ENCODE results near the gene PSMB7. TPM values are rescaled to one million over a fixed set of nuclear protein-coding genes. Genes with fewer than 3 reads are reported as not detected.

PSMB7 gene
- total RNA-seq, 1 experiment from 2014 or later = 264 TPM

- no peaks in the 10 kb centered on the region for H3K27me3 Mint-ChIP-seq (ENCODE audit: insufficient read depth, unreplicated experiment)
- no TSS peak for BruUV-seq (replicated peaks)
- no peak for DNase-seq (ENCODE audit: unreplicated experiment)
- no peak overlapping the region for H3K4me3 Mint-ChIP-seq (ENCODE audit: unreplicated experiment)
- no peak overlapping the region for H3K27ac Mint-ChIP-seq (ENCODE audit: low read depth, unreplicated experiment)
- no peaks in the 10 kb centered on the region for H3K9me3 Mint-ChIP-seq (ENCODE audit: unreplicated experiment)
- TF ChIP-seq, protein P1, sequence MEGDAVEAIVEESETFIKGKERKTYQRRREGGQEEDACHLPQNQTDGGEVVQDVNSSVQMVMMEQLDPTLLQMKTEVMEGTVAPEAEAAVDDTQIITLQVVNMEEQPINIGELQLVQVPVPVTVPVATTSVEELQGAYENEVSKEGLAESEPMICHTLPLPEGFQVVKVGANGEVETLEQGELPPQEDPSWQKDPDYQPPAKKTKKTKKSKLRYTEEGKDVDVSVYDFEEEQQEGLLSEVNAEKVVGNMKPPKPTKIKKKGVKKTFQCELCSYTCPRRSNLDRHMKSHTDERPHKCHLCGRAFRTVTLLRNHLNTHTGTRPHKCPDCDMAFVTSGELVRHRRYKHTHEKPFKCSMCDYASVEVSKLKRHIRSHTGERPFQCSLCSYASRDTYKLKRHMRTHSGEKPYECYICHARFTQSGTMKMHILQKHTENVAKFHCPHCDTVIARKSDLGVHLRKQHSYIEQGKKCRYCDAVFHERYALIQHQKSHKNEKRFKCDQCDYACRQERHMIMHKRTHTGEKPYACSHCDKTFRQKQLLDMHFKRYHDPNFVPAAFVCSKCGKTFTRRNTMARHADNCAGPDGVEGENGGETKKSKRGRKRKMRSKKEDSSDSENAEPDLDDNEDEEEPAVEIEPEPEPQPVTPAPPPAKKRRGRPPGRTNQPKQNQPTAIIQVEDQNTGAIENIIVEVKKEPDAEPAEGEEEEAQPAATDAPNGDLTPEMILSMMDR (IDR thresholded peaks at IDR 0.05; ENCODE audit: unreplicated experiment) = no peak
- intact Hi-C loops (cut with micrococcal nuclease) = no loop called here
- POLR2A ChIA-PET = interaction anchor here (1.0 kb wide), 1 partner anchor 13 kb away, joined by 3 read pairs; no protein-coding TSS in a partner anchor
- H3K36me3 Mint-ChIP-seq (ENCODE audit: insufficient read depth, unreplicated experiment) = peaks cover 78% of the 10 kb centered on the region
- CTCF ChIA-PET = no interaction called here
- no peaks in the 10 kb centered on the region for H3K4me1 Mint-ChIP-seq (ENCODE audit: insufficient read depth, unreplicated experiment)
These were observed 66.9 kb downstream of the PSMB7 start for GRCh38 chr9:124348363-124348762.

DNA sequence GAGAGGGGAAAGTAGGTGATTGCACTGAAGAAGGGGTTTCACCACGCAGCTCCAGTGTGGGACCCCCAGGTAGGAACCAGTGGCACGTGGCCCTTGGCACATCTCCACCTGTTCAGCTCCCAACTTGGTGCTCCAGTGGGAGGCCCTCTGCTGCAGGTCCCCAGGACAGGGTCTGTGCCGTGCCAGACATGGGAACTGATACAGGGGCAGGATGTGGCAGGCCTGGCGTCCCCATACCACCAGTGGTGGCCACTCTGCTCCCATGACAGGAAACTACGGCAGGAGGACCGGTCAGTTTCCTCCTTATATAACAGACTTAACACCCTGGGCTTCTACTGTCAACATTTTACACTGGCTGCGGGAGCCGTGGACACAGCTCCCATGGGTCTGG is 67.3 kb downstream of the PSMB7 start:
- no peak for DNase-seq (ENCODE audit: unreplicated experiment)
- ChIA-PET POLR2A (interaction anchor here (1.0 kb wide), 1 partner anchor 13 kb away, joined by 3 read pairs; no protein-coding TSS in a partner anchor), CTCF (interaction anchor here (0.6 kb wide), 1 partner anchor 18 kb away, joined by 3 read pairs; no protein-coding TSS in a partner anchor)
- Mint-ChIP-seq H3K4me3 (ENCODE audit: unreplicated experiment) (no peak overlapping the region), H3K9me3 (ENCODE audit: unreplicated experiment) (no peaks in the 10 kb centered on the region), H3K36me3 (ENCODE audit: insufficient read depth, unreplicated experiment) (peaks cover 78% of the 10 kb centered on the region), H3K27me3 (ENCODE audit: insufficient read depth, unreplicated experiment) (no peaks in the 10 kb centered on the region), H3K4me1 (ENCODE audit: insufficient read depth, unreplicated experiment) (peaks cover 2% of the 10 kb centered on the region), H3K27ac (ENCODE audit: low read depth, unreplicated experiment) (no peak overlapping the region)
- TF ChIP-seq, protein P1 (IDR thresholded peaks at IDR 0.05; ENCODE audit: unreplicated experiment) = no peak
- intact Hi-C loops (cut with micrococcal nuclease) = no loop called here
- no TSS peak for BruUV-seq (replicated peaks)

DNA sequence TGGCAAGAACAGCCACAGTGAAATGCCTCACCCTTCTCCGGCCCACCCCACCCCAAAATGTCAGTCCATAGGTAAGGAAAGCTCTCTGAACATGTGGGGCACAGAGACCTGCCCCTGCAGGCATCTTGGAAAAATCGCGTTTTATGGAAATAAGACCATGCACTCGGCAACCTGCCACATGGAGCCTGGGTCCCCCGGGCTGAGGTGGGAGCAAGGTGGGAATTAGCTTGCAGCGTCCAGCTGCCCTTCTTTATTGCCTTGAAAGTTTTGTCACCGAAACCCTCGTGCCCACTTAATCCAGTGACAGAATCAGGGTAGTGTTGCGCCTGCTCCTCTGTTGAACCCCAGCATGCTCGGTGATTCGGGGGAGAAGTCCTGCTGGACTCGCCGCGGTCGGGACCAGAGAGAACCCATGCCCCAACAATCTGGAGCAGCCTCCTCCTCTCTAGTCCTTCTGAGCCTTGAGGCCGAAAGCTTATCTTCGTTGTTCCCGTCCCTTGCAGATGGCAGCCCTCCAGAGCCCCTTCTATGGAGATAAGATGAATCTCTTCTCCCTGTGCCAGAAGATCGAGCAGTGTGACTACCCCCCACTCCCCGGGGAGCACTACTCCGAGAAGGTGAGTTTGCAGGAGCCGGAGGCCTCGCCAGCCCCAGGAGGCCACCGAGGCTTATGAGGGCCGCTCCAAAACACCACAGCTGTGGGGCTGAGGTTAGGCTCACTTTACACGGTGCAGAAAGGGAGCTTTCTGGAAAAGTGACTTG is 67.9 kb downstream of the PSMB7 start:
- TF ChIP-seq, protein P1 (IDR thresholded peaks at IDR 0.05; ENCODE audit: unreplicated experiment) = no peak
- CTCF ChIA-PET = interaction anchor here (0.6 kb wide), 2 partner anchors 9 to 18 kb away, joined by 3 read pairs; no protein-coding TSS in a partner anchor
- Mint-ChIP-seq H3K9me3 (ENCODE audit: unreplicated experiment) (no peaks in the 10 kb centered on the region), H3K27ac (ENCODE audit: low read depth, unreplicated experiment) (no peak overlapping the region), H3K27me3 (ENCODE audit: insufficient read depth, unreplicated experiment) (no peaks in the 10 kb centered on the region), H3K4me1 (ENCODE audit: insufficient read depth, unreplicated experiment) (peaks cover 7% of the 10 kb centered on the region), H3K4me3 (ENCODE audit: unreplicated experiment) (no peak overlapping the region), H3K36me3 (ENCODE audit: insufficient read depth, unreplicated experiment) (peaks cover 74% of the 10 kb centered on the region)
- POLR2A ChIA-PET = interaction anchor here (1.0 to 1.1 kb wide), 2 partner anchors 14 to 306 kb away, joined by 3 read pairs; no protein-coding TSS in a partner anchor
- no peak for DNase-seq (ENCODE audit: unreplicated experiment)
- intact Hi-C loops (cut with micrococcal nuclease) = no loop called here
- no TSS peak for BruUV-seq (replicated peaks)

DNA sequence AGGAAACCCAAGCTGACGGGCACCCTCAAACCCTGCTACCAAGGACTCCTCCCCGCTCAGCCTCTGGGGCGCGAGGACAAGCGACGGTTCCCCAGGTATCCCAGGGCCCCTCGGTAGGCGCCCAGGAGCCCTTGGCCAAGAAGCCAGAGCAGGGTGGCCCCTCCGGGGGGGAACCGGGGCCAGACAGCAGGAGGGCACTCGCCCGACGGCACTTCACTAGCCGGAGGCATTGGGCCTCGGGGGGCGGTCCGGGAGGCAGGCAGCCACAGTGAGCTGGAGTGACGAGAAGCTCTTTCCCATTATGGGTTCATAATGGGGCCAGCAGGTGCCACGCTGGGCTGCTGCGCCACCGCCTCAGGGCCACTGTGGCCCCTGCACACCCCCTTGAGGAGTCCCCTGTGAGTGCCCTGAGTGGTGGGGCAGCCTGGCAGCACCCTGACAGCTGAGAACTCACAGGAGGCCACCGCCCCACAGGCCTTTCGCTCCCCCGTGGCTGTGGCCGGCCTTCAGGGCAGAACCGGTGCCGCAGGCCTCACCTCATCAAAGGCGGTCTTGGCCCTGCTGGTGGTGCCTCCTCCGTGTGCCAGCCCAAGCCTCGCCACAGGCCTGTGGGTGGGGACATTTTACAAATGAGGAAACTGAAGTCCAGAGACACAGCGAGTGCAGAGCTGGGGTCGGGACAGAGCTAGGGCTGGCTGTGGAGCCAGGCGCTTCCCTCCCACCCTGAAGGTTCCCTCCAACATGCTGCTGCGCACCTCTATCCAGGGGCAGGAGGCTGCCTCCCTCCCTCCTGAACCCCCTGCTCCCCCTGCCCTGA is 68.7 kb downstream of the PSMB7 start:
- Mint-ChIP-seq H3K4me1 (ENCODE audit: insufficient read depth, unreplicated experiment) (peaks cover 8% of the 10 kb centered on the region), H3K27me3 (ENCODE audit: insufficient read depth, unreplicated experiment) (no peaks in the 10 kb centered on the region), H3K27ac (ENCODE audit: low read depth, unreplicated experiment) (no peak overlapping the region), H3K9me3 (ENCODE audit: unreplicated experiment) (no peaks in the 10 kb centered on the region), H3K36me3 (ENCODE audit: insufficient read depth, unreplicated experiment) (peaks cover 66% of the 10 kb centered on the region), H3K4me3 (ENCODE audit: unreplicated experiment) (no peak overlapping the region)
- POLR2A ChIA-PET = interaction anchor here (1.1 kb wide), 1 partner anchor 305 kb away, joined by 3 read pairs; no protein-coding TSS in a partner anchor
- DNase-seq (ENCODE audit: unreplicated experiment) = no peak
- intact Hi-C loops (cut with micrococcal nuclease) = no loop called here
- BruUV-seq (replicated peaks) = no TSS peak
- TF ChIP-seq, protein P1 (IDR thresholded peaks at IDR 0.05; ENCODE audit: unreplicated experiment) = no peak
- CTCF ChIA-PET = interaction anchor here (0.6 to 0.7 kb wide), 2 partner anchors 58 to 161 kb away, joined by 3 read pairs; no protein-coding TSS in a partner anchor

All from MCF 10A (cell line).